ENCODE results near the gene PWWP2B.
"Not testable (repeated sequence)": the region's sequence is repeated elsewhere in the genome, so short reads cannot be mapped to it uniquely, and the experiment has no call there.

The PWWP2B gene

GRCh38 chr10:132351611-132352010, 45.4 kb upstream of the PWWP2B start:
- no peak for TF ChIP-seq EZH2phosphoT487 (conservative IDR thresholded peaks at IDR 0.05; ENCODE audit: low read length)
- no peak for TF ChIP-seq CTCF (IDR thresholded peaks at IDR 0.05; ENCODE audit: insufficient read depth, low read length, poor library complexity, severe bottlenecking)
- no peaks in the 10 kb centered on the region for H3K9me2 ChIP-seq (replicated peaks; ENCODE audit: insufficient read depth, low read length)
- H3K4me2 ChIP-seq (ENCODE audit: low read depth, low read length, poor library complexity, severe bottlenecking) = no peak overlapping the region
- no peaks in the 10 kb centered on the region for H3K9me3 ChIP-seq (ENCODE audit: insufficient read depth, low read length)
- H4K20me1 ChIP-seq (ENCODE audit: low read depth, low read length) = no peaks in the 10 kb centered on the region
- H3K36me3 ChIP-seq (ENCODE audit: low read length) = no peaks in the 10 kb centered on the region
- H3K27me3 ChIP-seq (ENCODE audit: low read length) = no peaks in the 10 kb centered on the region
- H3K9ac ChIP-seq (ENCODE audit: low read length) = no peak overlapping the region
- H3K4me3 ChIP-seq (ENCODE audit: insufficient read depth, low read length, poor library complexity, severe bottlenecking) = no peak overlapping the region
- H2AFZ ChIP-seq (ENCODE audit: low read depth, low read length, severe bottlenecking) = no peak overlapping the region
- no peaks in the 10 kb centered on the region for H3F3A ChIP-seq (ENCODE audit: insufficient read depth)
- no peak overlapping the region for H3K27ac ChIP-seq (ENCODE audit: low read depth, low read length)
- no peaks in the 10 kb centered on the region for H3K79me2 ChIP-seq (ENCODE audit: insufficient read depth, low read length)

DNA sequence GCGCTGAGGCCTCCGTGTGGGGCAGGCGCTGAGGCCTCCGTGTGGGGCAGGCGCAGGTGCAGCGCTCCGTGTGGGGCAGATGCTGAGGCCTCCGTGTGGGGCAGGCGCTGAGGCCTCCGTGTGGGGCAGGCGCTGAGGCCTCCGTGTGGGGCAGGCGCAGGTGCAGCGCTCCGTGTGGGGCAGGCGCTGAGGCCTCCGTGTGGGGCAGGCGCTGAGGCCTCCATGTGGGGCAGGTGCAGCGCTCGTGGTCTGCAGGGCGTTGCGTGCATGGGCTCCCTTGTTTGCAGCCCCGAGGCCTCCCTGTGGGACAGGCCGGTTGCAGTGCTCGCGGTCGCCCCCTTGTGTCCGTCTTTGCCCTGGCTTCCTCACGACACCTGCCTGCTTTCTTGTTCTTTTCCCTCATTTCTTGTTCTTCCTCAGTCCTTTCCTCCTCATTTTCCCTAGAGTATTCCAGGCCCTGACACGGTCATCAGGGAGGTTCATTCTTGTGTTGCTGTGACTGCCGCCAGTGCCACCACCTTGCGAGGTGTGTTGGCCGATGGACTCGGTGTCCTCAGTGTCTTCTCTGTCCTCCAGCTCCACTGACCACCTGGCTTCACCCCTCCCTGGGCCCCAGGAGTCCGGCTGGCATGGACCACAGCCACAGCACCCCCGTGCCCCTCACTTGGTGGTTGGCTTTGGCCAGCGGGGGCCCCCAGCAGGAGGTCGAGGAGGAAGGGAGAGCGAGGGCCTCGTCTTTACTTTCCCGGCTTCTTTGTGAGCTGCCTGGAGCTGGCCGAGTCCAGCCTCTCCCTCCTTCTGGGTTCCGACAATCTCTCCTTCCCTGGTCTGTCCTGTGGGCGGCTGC, 44.3 kb upstream of the PWWP2B start:
- not testable (repeated sequence) for H3K79me2 ChIP-seq (ENCODE audit: insufficient read depth, low read length); H3K4me3 ChIP-seq (ENCODE audit: insufficient read depth, low read length, poor library complexity, severe bottlenecking); H3K4me2 ChIP-seq (ENCODE audit: low read depth, low read length, poor library complexity, severe bottlenecking); H3K36me3 ChIP-seq (ENCODE audit: low read length); H3K9me3 ChIP-seq (ENCODE audit: insufficient read depth, low read length); H4K20me1 ChIP-seq (ENCODE audit: low read depth, low read length); H3K9me2 ChIP-seq (replicated peaks; ENCODE audit: insufficient read depth, low read length); H3K27me3 ChIP-seq (ENCODE audit: low read length); H3K9ac ChIP-seq (ENCODE audit: low read length); H3K27ac ChIP-seq (ENCODE audit: low read depth, low read length); H2AFZ ChIP-seq (ENCODE audit: low read depth, low read length, severe bottlenecking); H3F3A ChIP-seq (ENCODE audit: insufficient read depth)
- TF ChIP-seq CTCF (IDR thresholded peaks at IDR 0.05; ENCODE audit: insufficient read depth, low read length, poor library complexity, severe bottlenecking) = peak; percentile 31

GRCh38 chr10:132353456-132354355, 43.3 kb upstream of the PWWP2B start:
- Histone ChIP-seq H3K27me3 (ENCODE audit: low read length) (no peaks in the 10 kb centered on the region), H3K4me2 (ENCODE audit: low read depth, low read length, poor library complexity, severe bottlenecking) (no peak overlapping the region), H3K9me3 (ENCODE audit: insufficient read depth, low read length) (no peaks in the 10 kb centered on the region), H2AFZ (ENCODE audit: low read depth, low read length, severe bottlenecking) (no peak overlapping the region), H4K20me1 (ENCODE audit: low read depth, low read length) (no peaks in the 10 kb centered on the region), H3K9ac (ENCODE audit: low read length) (no peak overlapping the region), H3K27ac (ENCODE audit: low read depth, low read length) (no peak overlapping the region), H3K4me3 (ENCODE audit: insufficient read depth, low read length, poor library complexity, severe bottlenecking) (no peak overlapping the region), H3K9me2 (replicated peaks; ENCODE audit: insufficient read depth, low read length) (no peaks in the 10 kb centered on the region), H3F3A (ENCODE audit: insufficient read depth) (no peaks in the 10 kb centered on the region), H3K36me3 (ENCODE audit: low read length) (no peaks in the 10 kb centered on the region), H3K79me2 (ENCODE audit: insufficient read depth, low read length) (no peaks in the 10 kb centered on the region)
- TF ChIP-seq EZH2phosphoT487 (conservative IDR thresholded peaks at IDR 0.05; ENCODE audit: low read length) (no peak), CTCF (IDR thresholded peaks at IDR 0.05; ENCODE audit: insufficient read depth, low read length, poor library complexity, severe bottlenecking) (no peak)

All from SU-DHL-6 (cell line).